GM11168 (cell line): ENCODE data around the gene RNF180.
"Not testable (repeated sequence)": the region's sequence is repeated elsewhere in the genome, so short reads cannot be mapped to it uniquely, and the experiment has no call there.

Experiments used
- in situ Hi-C: fragments of 300-500 bp; cut with MboI; formaldehyde crosslinking; loops from one replicate; pipeline ENCODE4 v1.12.0; 2022; ENCODE audit warnings: low sequenced_read_pairs; ENCODE audit not compliant: unreplicated experiment

The RNF180 gene

DNA sequence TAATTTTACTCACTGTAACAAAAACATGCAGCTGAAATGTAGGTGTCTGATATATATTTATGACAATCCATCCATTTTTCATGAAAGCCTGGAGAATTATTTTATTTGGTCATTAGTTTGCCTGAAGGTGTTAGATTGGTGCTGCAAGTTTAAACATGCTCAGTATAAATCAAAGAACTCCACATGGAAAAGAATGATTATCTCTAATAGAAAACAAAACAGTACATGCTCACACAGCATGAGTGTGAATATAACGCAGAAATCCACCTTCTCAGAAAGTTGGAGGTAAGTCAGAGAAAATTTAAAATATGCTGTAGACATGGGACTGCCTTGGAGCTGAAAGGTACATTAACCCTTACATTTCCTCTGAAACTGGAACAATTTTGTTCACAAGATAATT lies 174.7 kb downstream of the RNF180 start:
- in situ Hi-C loops: no loop called here

DNA sequence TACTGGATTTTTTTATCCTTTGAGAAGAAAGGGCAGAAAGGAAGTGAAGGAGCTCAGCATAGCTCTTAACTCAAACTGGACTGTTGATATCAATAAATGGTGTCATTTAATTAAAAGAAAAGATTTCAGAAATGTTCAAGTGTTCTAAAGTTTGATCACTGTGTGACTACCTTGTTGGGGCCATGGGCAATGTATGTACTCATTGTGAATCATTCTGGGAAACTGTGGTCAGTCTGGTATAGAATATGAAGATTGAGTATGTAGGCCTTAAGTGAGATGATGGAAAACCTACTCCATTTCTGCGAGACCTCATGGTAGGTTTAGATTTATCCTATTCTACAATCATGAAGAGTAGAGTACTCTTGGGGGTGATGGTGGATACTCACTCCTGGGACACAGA lies 175.7 kb downstream of the RNF180 start:
- in situ Hi-C loops: no loop called here

DNA sequence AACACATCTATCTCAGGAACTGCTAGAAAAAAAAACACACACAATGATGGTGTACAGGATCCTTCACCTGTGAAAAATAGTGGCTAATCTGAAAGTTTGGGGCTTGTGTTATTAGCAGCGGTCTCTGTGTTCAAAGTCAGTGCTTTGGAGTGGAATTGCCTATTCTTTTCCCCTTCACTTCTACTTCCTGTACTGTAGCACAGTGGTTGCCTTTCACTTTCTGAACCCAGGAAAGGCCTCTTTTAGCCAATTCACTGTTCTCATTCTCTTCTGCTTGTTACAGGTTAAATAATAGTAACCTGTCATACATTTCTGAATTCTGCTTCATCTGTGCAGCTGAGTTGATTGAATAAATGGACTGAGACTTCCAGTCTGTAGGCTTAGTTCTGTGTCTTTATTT lies 178.9 kb downstream of the RNF180 start:
- in situ Hi-C loops: no loop called here

DNA sequence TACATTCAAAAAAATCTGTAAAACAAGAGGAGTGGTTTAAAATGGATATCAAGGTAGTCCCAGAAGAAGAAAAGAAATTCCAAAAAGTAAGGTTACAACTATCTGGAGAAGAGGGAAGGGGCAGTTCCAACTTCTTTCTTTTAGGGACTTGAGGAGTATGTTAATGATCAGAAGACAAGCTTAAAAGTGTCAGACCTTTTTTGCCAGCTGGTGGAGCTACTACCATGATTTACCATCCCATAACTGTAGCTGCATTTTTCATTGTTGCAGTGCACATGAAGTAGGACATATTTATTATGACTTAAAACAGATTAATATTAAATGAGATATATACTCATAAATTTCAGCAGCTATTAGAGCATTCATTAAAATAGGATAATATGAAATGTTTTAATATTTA lies 181.7 kb downstream of the RNF180 start:
- in situ Hi-C loops: no loop called here

DNA sequence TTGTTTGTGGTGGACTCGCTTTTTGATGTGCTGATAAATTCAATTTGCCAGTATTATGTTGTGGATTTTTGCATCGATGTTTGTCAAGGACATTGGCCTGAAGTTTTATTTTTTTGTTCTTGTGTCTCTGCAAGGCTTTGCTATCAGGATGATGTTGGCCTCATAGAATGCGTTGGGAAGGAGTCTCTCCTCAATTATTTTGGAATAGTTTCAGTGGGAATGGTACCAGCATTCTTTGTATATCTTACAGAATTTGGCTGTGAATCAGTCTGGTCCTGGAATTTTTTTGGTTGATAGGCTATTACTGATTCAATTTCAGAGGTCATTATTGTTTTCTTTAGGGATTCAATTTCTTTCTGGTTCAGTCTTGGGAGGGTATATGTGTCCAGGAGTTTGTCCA lies 198.8 kb downstream of the RNF180 start:
- in situ Hi-C loops: no loop called here

DNA sequence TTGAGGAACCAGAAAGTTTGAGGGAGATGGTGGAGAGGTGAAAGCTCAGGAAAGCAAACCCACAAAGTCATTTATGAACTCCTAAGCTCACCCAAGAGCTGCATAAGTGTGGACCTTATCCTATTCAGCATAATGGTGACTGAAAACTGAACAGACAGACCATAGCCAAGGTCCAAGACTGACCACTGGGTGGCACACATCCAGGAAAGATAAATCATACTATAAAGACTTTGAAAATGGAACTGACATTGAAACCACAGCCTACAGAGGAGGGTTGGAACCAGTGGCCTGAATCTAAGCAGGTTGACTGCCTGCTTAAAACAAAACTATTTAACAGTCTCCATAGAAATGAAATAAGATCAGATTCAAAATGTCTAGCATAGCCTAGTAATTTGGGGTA lies 219.1 kb downstream of the RNF180 start:
- in situ Hi-C loops: no loop called here

DNA sequence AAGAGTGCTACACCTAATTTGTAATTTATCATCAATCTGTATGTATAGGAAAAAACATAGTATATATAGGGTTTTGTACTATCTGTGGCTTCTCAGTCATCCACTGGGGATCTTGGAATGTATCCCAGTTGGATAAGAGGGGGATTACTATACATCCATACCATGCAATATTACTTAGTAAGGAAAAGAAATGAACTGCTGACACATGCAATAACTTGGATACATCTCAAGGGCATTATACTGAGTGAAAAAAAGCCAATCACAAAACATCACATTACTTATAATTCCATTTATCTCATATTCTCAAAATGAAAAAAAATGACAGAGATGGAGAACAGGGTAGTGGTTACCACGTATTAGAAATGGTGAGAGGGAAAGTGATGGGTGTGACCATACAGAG lies 231.9 kb downstream of the RNF180 start:
- in situ Hi-C loops: no loop called here

DNA sequence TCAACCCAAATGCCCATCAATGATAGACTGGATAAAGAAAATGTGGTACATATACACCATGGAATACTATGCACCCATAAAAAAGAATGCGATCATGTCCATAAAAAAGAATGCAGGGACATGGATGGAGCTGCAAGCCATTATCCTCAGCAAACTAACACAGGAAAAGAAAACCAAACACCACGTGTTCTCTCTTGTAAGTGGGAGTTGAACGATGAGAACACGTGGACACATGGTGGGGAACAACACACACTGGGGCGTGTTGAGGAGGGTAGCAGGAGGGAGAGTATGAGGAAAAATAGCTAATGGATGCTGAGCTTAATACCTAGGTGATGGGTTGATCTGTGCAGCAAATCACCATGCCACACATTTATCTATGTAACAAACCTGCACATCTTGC lies 233.1 kb downstream of the RNF180 start:
- in situ Hi-C loops: not testable (repeated sequence)

DNA sequence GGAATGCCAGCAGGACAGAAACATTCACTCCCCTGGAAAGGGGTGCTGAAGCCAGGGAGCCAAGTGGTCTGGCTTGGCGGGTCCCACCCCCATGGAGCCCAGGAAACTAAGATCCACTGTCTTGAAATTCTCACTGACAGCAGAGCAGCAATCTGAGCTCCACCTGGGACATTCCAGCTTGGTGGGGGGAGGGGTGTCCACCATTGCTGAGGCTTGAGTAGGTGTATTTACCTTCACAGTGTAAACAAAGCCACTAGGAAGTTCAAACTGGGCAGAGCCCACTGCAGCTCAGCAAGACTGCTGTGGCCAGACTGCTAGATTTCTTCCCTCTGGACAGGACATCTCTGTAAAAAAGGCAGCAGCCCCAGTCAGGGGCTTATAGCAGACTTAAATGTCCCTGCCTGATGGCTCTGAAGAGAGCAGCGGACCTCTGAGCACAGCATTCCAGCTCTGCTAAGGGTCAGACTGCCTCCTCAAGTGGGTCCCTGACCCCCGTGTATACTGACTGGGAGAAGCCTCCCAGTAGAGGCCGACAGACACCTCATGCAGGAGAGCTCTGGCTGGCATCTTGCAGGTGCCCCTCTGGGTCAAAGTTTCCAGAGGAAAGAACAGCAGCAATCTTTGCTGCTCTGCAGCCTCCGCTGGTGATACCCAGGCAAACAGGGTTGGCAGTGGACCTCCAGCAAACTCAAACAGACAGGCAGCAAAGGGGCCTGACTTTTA lies 241.6 kb downstream of the RNF180 start:
- in situ Hi-C loops: not testable (repeated sequence)

DNA sequence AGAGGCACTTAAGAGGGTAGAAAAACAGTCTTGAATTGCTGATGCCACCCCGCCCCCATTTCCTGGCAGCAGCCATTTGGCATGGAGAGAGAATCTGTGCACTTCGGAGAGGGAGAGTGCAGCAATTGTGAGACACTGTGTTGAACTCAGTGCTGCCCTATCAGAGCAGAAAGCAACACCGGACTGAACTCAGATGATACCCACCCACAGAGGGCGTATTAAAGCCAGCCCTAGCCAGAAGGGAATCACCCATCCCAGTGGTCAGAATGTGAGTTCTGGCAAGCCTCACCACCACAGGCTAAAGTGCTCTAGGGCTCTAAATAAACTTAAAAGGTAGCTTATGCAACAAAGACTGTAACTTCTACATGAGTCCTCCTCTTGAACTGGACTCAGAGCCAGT lies 251.7 kb downstream of the RNF180 start:
- in situ Hi-C loops: no loop called here

DNA sequence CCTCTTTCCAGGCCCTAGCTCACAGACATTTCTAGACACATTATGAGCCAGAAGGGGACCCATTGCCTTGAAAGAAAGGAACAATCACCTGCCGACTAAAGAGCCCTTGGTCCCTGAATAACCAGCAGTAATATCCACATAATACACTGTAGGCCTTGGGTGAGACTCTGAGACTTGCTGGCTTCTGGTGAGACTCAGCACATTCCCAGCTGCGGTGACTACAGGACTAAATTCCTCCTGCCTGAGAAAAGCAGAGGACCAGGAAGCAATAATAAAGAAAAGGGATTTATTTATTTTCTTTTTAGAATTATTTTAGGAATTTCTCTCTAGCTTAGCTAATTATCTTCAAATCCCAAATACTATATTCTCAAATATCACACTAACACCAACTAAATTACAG lies 252.4 kb downstream of the RNF180 start:
- in situ Hi-C loops: no loop called here
